Loucy (cell line): ENCODE results near the gene UCK2.

Experiments
- CTCF ChIP-seq: fragments of 200-600 bp; sonication (generic); conservative IDR thresholded peaks from 2 replicates; pipeline ENCODE4 v1.5.1; 2014; ENCODE audit warnings: mild to moderate bottlenecking, antibody characterized with exemption, low read length
- EZH2phosphoT487 ChIP-seq: fragments of 200-600 bp; IDR thresholded peaks from 2 replicates; pipeline ENCODE4 v1.6.1; 2018; ENCODE audit warnings: antibody characterized with exemption, mild to moderate bottlenecking, moderate library complexity, borderline replicate concordance

DNA sequence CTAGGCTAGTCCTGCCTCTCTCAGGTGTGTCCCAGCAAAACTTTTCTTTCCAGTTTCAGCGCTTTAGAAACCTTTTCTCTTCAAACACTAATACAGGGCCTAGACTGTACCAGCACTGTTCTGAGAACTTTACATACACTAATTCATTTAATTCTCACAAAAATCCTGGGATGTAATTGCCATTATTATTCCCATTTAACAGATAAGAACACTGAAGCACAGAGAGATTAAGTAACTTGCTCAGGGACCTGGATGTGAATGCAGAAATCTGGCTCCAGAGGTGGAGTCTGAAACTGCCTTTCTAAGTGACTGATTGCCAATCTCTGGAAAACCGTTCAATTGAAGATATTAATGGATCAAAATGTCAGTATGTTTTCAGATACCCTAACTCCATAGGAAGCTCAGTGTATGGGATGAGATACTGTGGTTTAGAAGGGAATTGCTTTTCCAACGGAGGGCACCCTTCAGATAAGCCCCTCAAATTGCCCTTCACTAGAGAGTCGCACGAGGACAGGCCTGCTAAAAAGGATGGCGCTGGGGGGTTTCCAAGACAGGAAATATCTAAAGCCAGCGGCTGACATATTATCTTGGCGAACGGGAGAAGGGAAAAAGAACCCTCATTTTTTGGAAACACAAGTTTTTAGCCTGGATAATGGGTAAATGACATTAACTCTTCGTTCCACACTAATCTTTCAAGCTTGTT, 698 bp upstream of the UCK2 start:
- no peak for TF ChIP-seq CTCF
- TF ChIP-seq EZH2phosphoT487: no peak
